ENCODE data around the gene NRG4. TPM values are rescaled to one million over a fixed set of nuclear protein-coding genes. Genes with fewer than 3 reads are reported as not detected.

Gene NRG4
- polyA plus RNA-seq, 1 experiment, result not detected

DNA sequence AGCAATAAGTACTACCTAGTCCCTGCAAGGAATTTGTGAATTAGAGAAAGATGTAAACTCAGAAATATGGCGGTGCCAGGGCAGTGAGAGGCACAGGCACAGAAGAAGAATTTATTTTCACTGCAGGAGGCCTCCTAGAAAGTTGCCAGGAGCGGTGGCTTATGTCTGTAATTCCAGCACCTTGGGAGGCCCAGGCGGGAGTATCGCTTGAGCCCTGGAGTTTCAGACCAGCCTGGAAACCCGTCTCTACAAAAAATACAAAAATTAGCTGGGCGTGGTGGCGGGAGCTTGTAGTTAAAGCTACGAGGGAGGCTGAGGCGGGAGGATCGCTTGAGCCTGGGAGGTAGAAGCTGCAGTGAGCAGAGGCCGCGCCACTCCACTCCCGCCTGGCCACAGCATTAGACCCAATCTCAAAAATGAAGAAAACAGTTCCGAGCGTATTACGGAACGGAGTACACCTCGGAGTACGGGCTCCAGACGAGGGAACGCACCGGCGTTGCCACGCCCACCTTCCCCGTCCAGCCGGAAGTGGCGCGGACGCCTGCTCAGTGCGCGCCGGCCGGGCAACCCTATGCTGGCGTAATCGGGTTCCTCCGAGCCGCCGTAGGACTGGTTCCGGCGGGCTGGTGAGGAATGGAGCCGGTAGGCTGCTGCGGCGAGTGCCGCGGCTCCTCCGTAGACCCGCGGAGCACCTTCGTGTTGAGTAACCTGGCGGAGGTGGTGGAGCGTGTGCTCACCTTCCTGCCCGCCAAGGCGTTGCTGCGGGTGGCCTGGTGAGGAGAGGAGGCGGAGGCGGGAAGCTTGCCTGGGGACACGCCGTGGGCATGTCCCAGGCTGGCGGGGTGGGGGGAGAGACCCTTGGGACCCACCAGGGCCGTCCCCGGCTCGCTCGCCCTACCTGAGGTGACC, 108.6 kb downstream of the NRG4 start, which contains the start of gene FBXO22:
Gene FBXO22 (plus strand): TSS at position 548 of the 909 bp plus-strand sequence. CDS start 86 bp downstream, at position 634.
- H3K4me3 ChIP-seq (ENCODE audit: low read depth, low read length), result peak within 1 kb of the TSS; percentile 99
- DNase-seq (ENCODE audit: low read depth), result peak; percentile 30
- CTCF ChIA-PET, result interaction anchor here (0.7 to 2.1 kb wide), 4 partner anchors 11 to 235 kb away, joined by 3 to 7 read pairs (median 4); no protein-coding TSS in a partner anchor
- no peak for TF ChIP-seq CTCF (IDR thresholded peaks at IDR 0.05; ENCODE audit: insufficient read depth, low read depth, low read length)
- H3K36me3 ChIP-seq (ENCODE audit: control insufficient read depth, insufficient read depth, low read length), result peaks cover 5% of the 10 kb centered on the region
- POLR2A ChIA-PET, result no interaction called here
- H3K27me3 ChIP-seq (ENCODE audit: control insufficient read depth, insufficient read depth, low read length), result no peaks in the 10 kb centered on the region

- Histone ChIP-seq H3K36me3 (ENCODE audit: control insufficient read depth, insufficient read depth, low read length) (peaks cover 5% of the 10 kb centered on the region), H3K27me3 (ENCODE audit: control insufficient read depth, insufficient read depth, low read length) (no peaks in the 10 kb centered on the region), H3K4me3 (ENCODE audit: low read depth, low read length) (no peak overlapping the region)
- ChIA-PET CTCF (interaction anchor here (1.1 to 2.1 kb wide), 3 partner anchors 10 to 56 kb away, joined by 3 to 7 read pairs (median 5); no protein-coding TSS in a partner anchor), POLR2A (interaction anchor here (0.6 kb wide), 1 partner anchor 1001 kb away, joined by 9 read pairs; no protein-coding TSS in a partner anchor)
- no peak for TF ChIP-seq CTCF (IDR thresholded peaks at IDR 0.05; ENCODE audit: insufficient read depth, low read depth, low read length)
- no peak for DNase-seq (ENCODE audit: low read depth)
These were observed 110.1 kb downstream of the NRG4 start for GRCh38 chr15:75902129-75902557.

DNA sequence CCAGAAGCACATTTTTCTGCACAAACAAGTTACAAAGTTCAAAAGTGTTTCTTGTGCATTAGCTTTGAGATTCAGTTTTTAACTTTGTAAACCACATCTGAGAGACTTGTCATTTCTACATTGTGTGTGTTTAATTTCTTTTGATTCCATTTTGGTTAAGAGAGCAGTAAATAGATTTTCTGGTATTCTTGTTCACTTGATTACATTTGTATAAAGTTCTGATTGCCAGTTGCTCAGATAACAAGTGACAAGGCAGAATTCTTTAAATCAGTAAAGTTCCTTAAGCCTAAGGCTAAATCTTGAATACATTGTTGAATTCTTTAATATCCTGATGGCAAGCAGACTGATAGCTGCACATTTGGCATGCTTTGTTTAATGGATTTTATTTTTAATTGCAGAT, 111.6 kb downstream of the NRG4 start:
- H3K27me3 ChIP-seq (ENCODE audit: control insufficient read depth, insufficient read depth, low read length), result no peaks in the 10 kb centered on the region
- CTCF ChIA-PET, result interaction anchor here (1.2 kb wide), 1 partner anchor 58 kb away, joined by 3 read pairs; the partner anchor contains the start of gene UBE2Q2
- POLR2A ChIA-PET, result no interaction called here
- TF ChIP-seq CTCF (IDR thresholded peaks at IDR 0.05; ENCODE audit: insufficient read depth, low read depth, low read length), result no peak
- no peak for DNase-seq (ENCODE audit: low read depth)
- peaks cover 5% of the 10 kb centered on the region for H3K36me3 ChIP-seq (ENCODE audit: control insufficient read depth, insufficient read depth, low read length)
- no peak overlapping the region for H3K4me3 ChIP-seq (ENCODE audit: low read depth, low read length)

DNA sequence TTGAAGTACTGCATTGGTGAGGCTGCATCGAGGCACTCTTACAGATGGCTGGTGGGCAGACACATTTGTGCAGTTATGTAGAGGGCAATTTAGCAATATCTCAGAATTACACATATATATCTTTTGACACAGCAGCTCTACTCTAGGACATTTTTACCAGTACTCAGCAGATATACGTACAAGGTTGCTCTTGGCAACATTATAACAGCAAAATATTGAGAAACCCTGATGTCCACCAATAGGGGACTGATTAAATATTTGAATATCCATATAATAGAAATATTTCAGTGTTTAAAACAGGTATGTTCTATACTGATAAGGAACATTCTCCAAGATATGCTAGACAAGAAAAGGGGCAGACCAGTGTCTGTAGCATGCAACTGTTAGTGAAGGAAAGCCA, 116.5 kb downstream of the NRG4 start:
- POLR2A ChIA-PET, result no interaction called here

More for the DNA sequence above, 116.5 kb downstream of the NRG4 start:
- H3K36me3 ChIP-seq (ENCODE audit: control insufficient read depth, insufficient read depth, low read length), result no peaks in the 10 kb centered on the region; the same call in 1 of the 2 replicates
- DNase-seq (ENCODE audit: low read depth), result no peak
- no peaks in the 10 kb centered on the region for H3K27me3 ChIP-seq (ENCODE audit: control insufficient read depth, insufficient read depth, low read length)
- CTCF ChIA-PET, result no interaction called here
- TF ChIP-seq CTCF (IDR thresholded peaks at IDR 0.05; ENCODE audit: insufficient read depth, low read depth, low read length), result no peak
- no peak overlapping the region for H3K4me3 ChIP-seq (ENCODE audit: low read depth, low read length)

All from BJ (cell line).